T-cell (primary cell): ENCODE data around the gene C19orf47. TPM values are rescaled to one million over a fixed set of nuclear protein-coding genes. Genes with fewer than 3 reads are reported as not detected.

ENCODE experiments used
- ATAC-seq, 4 experiments: fragments of 200-7000 bp in 3 of 4; fragments of 150-1000 bp in 1 of 4; cut with Tn5 transposase; replicated peaks in 1 of 4; 1 replicate in 3 of 4; 2 replicates in 1 of 4; pipeline ENCODE4 v1.10.0; 2021; ENCODE audit warnings: moderate library complexity in 3 of 4, mild to moderate bottlenecking in 2 of 4, moderate number of reproducible peaks in 1 of 4
- CTCF ChIA-PET, 2 donors: fragments of 300-600 bp; sonication (Branson Sonifier 250); formaldehyde crosslinking; loops; one replicate each; lab custom pipeline; 2022; ENCODE audit warnings: antibody characterized with exemption in 2 of 2; lab: Charles Lee
- POLR2A ChIA-PET, 2 donors: fragments of 300-600 bp; sonication (Branson Sonifier 250); formaldehyde crosslinking; loops; one replicate each; lab custom pipeline; 2022; ENCODE audit warnings: antibody characterized with exemption in 2 of 2; lab: Charles Lee
- DNase-seq, 35 experiments: peaks; one replicate each; pipeline versions ENCODE4 v3.0.0 to v3.0.0-alpha.2; 2013 to 2023
- H3K27ac ChIP-seq: one replicate; pipeline ENCODE4 v1.5.1; 2013; ENCODE audit warnings: low read length
- H3K27me3 ChIP-seq, 2 experiments: replicated peaks in 1 of 2; 1 replicate in 1 of 2; 2 replicates in 1 of 2; pipeline versions ENCODE4 v1.6.1 to v1.7.0; 2013; ENCODE audit warnings: low read length in 1 of 2, mixed read lengths in 1 of 2; ENCODE audit not compliant: control insufficient read depth in 2 of 2, insufficient read depth in 2 of 2; ENCODE audit errors: extremely low read depth in 1 of 2
- H3K36me3 ChIP-seq, 2 donors: 1 replicate in 1 of 2; 2 replicates in 1 of 2; pipeline versions ENCODE4 v1.6.1 to v1.7.0; 2013; ENCODE audit warnings: low read length in 1 of 2; ENCODE audit not compliant: control insufficient read depth in 2 of 2, insufficient read depth in 1 of 2; ENCODE audit errors: extremely low read depth in 1 of 2
- H3K4me1 ChIP-seq, 2 experiments: 1 replicate in 1 of 2; 2 replicates in 1 of 2; pipeline versions ENCODE4 v1.6.1 to v1.7.0; 2013; ENCODE audit warnings: low read length in 2 of 2, mixed read lengths in 1 of 2; ENCODE audit not compliant: insufficient read depth in 2 of 2, control insufficient read depth in 1 of 2; ENCODE audit errors: extremely low read depth in 1 of 2
- H3K4me3 ChIP-seq, 2 donors: 1 replicate in 1 of 2; 2 replicates in 1 of 2; pipeline versions ENCODE4 v1.5.1 to v1.7.0; 2013; ENCODE audit warnings: mild to moderate bottlenecking in 2 of 2, low read length in 1 of 2, moderate library complexity in 1 of 2; ENCODE audit not compliant: control insufficient read depth in 1 of 2; ENCODE audit errors: extremely low read depth in 1 of 2
- H3K9me3 ChIP-seq: 2 replicates; pipeline ENCODE4 v1.7.0; 2013
- H3K27ac Mint-ChIP-seq, 2 donors: one replicate each; pipeline ENCODE4 v1.8.0; 2020 to 2021; ENCODE audit warnings: mild to moderate bottlenecking in 2 of 2, mixed read lengths in 2 of 2
- H3K27me3 Mint-ChIP-seq, 2 donors: one replicate each; pipeline ENCODE4 v1.8.0; 2021 to 2022; ENCODE audit warnings: mixed read lengths in 2 of 2
- H3K36me3 Mint-ChIP-seq: one replicate; pipeline ENCODE4 v1.8.0; 2021; ENCODE audit warnings: mixed read lengths
- H3K4me1 Mint-ChIP-seq, 3 donors: one replicate each; pipeline ENCODE4 v1.8.0; 2020 to 2022; ENCODE audit warnings: mixed read lengths in 3 of 3, mild to moderate bottlenecking in 1 of 3
- H3K4me3 Mint-ChIP-seq, 3 donors: one replicate each; pipeline ENCODE4 v1.8.0; 2020 to 2022; ENCODE audit warnings: mild to moderate bottlenecking in 3 of 3, mixed read lengths in 3 of 3, moderate library complexity in 3 of 3
- H3K9me3 Mint-ChIP-seq, 3 donors: one replicate each; pipeline ENCODE4 v1.8.0; 2020 to 2022; ENCODE audit warnings: mixed read lengths in 3 of 3
- WGBS: methylation state at CpG from one replicate; pipeline ENCODE4 v1.1.5; 2013; ENCODE audit warnings: missing lambda C conversion rate; ENCODE audit not compliant: insufficient coverage; 5-methylcytosine and 5-hydroxymethylcytosine counted together
- total RNA-seq, 35 experiments: library from RNA in 6 of 35; stranded (reverse) in 6 of 35; fragments of 120-200 nt in 1 of 35; gene quantifications; one replicate each; pipeline versions ENCODE4 v1.2.1 to v1.2.4 and lab custom pipeline; 2013 to 2026

Gene C19orf47
- total RNA-seq, 5 donors from 2014 or later (not counting 1 experiment from before 2014, with no cell fraction given): 12.4 to 14.8 (median 14.5) TPM

DNA sequence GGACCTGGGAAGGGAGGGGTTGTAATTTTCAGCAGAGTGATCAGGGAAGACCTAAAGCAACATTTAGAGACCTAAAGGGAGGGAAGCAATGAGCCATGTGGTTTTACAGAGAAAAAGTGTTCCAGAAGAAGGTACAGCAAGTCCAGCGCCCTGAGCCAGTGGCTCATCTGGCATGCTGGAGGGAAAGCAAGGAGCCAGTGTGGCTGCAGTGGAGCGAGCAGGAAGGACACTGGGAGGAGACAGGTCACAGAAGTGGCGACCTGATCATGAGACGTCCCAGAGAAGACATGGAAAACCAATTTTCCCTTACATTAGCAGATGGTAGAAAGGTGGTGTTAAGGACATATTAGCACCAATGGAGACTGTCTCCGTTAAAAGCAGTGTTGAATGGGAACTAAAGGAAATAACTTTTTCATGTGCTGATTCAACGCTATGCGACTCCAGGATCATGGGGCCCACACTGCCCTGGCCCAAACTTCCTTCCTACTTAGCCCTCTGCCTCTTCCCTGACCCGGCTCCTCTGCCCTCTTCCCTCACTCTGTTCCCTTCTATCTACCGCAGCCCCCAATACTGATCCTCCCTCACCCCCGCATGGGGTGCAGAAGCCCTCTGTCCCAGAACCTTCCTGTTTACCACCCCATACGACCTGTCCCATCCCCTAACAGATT lies 5.4 kb downstream of the C19orf47 start:
- H3K27ac Mint-ChIP-seq: no peak overlapping the region
- no peak for ATAC-seq
- no peak for DNase-seq

DNA sequence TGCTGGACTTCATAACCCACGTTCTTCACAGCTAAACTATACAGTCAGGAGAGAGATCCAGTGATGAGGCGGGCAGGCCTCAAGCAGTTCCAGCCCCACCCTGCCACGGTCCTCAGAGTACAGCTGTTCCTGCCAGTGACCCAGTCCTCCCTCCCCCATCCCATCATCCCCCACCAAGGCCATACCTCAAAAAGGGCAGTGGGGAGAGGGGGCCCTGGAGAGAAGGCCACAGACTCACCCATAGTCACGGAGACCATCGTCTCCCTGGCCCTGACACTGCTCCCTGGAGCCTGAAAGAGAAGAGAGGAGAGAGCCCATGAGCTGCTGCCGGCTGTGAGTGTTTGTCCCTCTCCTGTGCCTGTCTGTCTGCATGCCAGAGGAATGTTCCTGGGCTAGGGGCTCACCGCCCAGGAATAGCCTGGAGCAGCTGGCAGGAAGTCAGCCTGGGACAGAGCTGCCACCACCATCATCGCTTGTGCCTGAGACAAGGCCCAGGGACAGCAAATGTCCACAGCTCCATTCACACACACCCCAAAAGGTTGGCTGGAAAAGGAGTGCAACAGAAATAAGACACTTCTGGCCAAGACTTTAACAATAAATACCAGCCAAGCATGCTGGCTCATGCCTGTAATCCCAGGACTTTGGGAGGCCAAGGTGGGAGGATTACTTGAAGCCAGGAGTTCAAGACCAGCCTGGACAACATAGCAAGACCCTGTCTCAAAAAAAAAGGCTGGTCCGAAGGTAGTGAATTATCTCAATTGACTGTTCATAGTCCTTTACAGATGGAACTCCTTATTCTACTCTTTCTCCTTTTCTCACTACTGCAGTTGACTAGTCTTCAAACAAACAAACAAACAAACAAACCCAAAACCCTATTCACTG lies 6.4 kb downstream of the C19orf47 start:
- H3K36me3 Mint-ChIP-seq: peaks cover 16% of the 10 kb centered on the region
- peak overlapping the region in 1 of 2 donors; percentile 11 for H3K27ac Mint-ChIP-seq
- Histone ChIP-seq H3K9me3 (no peaks in the 10 kb centered on the region), H3K4me1 (peaks cover 0 to 3% of the 10 kb centered on the region in 2 experiments), H3K36me3 (peaks cover 0 to 14% of the 10 kb centered on the region in 2 donors), H3K4me3 (no peak overlapping the region), H3K27ac (no peak overlapping the region), H3K27me3 (no peaks in the 10 kb centered on the region)
- H3K9me3 Mint-ChIP-seq: no peaks in the 10 kb centered on the region
- WGBS: 92% methylated on average over 5 of the region's 9 CpGs
- POLR2A ChIA-PET: no interaction called here
- no peak for ATAC-seq
- H3K27me3 Mint-ChIP-seq: no peaks in the 10 kb centered on the region
- peaks cover 12 to 23% (median 18%) of the 10 kb centered on the region in 3 donors for H3K4me1 Mint-ChIP-seq
- H3K4me3 Mint-ChIP-seq: no peak overlapping the region
- no peak for DNase-seq
- CTCF ChIA-PET: no interaction called here

More for the DNA sequence above, 5.4 kb downstream of the C19orf47 start:
- H3K27me3 ChIP-seq: no peaks in the 10 kb centered on the region
- H3K9me3 ChIP-seq: no peaks in the 10 kb centered on the region
- Mint-ChIP-seq H3K27me3 (no peaks in the 10 kb centered on the region), H3K4me1 (peaks cover 20 to 31% (median 26%) of the 10 kb centered on the region in 3 donors), H3K4me3 (no peak overlapping the region), H3K9me3 (no peaks in the 10 kb centered on the region), H3K36me3 (peaks cover 16% of the 10 kb centered on the region)
- WGBS: 100% methylated on average over 3 of the region's 11 CpGs
- peaks cover 0 to 11% of the 10 kb centered on the region in 2 experiments for H3K4me1 ChIP-seq
- H3K27ac ChIP-seq: no peak overlapping the region
- POLR2A ChIA-PET: no interaction called here
- peaks cover 0 to 14% of the 10 kb centered on the region in 2 donors for H3K36me3 ChIP-seq
- no peak overlapping the region for H3K4me3 ChIP-seq
- CTCF ChIA-PET: no interaction called here

DNA sequence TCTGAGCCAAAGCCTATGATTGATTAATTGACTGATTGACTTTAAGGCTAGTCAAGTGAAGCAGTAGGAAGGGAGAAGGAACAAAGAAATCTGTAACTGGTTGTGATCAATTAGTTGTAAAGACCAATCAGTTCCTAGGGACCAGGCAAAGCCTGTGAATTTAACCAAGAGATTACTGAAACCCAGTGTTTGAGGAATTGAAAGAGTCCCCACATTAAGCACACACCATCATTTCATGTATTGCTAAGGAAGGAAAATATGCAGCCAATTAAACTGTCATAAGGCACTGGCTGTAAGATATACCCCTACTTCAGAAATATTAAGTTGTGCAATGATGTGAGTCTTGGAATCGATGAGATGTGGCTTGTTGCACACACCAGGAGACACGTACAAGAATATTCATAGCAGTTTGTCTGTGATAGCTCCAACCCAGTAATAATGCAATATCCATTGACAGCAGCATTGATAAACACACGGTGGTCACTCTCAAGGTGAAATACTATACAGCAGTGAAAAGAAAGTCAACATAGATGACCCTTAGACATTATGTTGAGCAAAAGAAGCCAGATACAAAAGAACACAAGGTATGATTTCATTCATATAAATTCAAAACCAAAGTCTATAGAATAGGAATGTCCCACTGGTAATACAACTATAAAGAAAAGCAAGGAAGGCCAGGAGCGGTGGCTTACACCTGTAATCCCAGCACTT lies 9.0 kb downstream of the C19orf47 start:
- peaks cover 22% of the 10 kb centered on the region for H3K36me3 Mint-ChIP-seq
- POLR2A ChIA-PET: interaction anchor here in 1 of 2 donors (0.6 kb wide), 1 partner anchor 15 kb away, joined by 4 read pairs; no protein-coding TSS in a partner anchor
- H3K4me3 ChIP-seq: no peak overlapping the region
- ATAC-seq: no peak
- peaks cover 0 to 3% of the 10 kb centered on the region in 2 experiments for H3K4me1 ChIP-seq
- CTCF ChIA-PET: no interaction called here
- no peaks in the 10 kb centered on the region for H3K27me3 ChIP-seq
- no peaks in the 10 kb centered on the region for H3K9me3 ChIP-seq
- no peak overlapping the region for H3K27ac Mint-ChIP-seq
- no peak for DNase-seq
- no peak overlapping the region for H3K27ac ChIP-seq
- H3K4me1 Mint-ChIP-seq: peaks cover 9 to 16% (median 12%) of the 10 kb centered on the region in 3 donors
- no peak overlapping the region for H3K4me3 Mint-ChIP-seq
- peaks cover 0 to 28% of the 10 kb centered on the region in 2 donors for H3K36me3 ChIP-seq
- no peaks in the 10 kb centered on the region for H3K27me3 Mint-ChIP-seq
- no peaks in the 10 kb centered on the region for H3K9me3 Mint-ChIP-seq
- no CpG with 5 or more reads among the region's 4 CpGs for WGBS

DNA sequence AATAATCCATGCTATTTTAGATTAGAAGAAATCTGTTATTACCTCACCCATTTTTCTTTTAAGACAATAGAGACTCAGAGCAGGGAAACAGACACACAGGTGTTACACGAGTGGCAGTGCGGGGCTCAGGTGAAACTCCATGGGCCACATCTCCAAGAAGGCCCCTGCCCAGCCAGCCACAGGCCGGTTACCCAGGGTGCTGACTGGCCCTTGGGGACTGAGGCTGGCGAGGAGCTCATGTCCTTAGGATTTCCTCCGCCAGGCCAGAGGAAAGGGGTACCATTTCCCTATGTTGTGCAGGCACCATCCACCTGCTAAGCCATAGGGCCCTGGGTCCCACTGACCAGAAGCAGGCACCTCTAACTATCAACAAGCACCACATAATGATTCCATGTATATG lies 10.6 kb downstream of the C19orf47 start:
- POLR2A ChIA-PET: no interaction called here
- 98% methylated on average over 4 of the region's 5 CpGs for WGBS
- DNase-seq (no peak), ATAC-seq (no peak)
- peaks cover 0 to under 1% of the 10 kb centered on the region in 2 experiments for H3K4me1 ChIP-seq
- no peak overlapping the region for H3K27ac Mint-ChIP-seq
- H3K4me3 Mint-ChIP-seq: no peak overlapping the region
- no peaks in the 10 kb centered on the region for H3K27me3 Mint-ChIP-seq
- peaks cover 4 to 12% (median 5%) of the 10 kb centered on the region in 3 donors for H3K4me1 Mint-ChIP-seq
- no peak overlapping the region for H3K27ac ChIP-seq
- H3K27me3 ChIP-seq: no peaks in the 10 kb centered on the region
- H3K36me3 Mint-ChIP-seq: peaks cover 30% of the 10 kb centered on the region
- no peaks in the 10 kb centered on the region for H3K9me3 Mint-ChIP-seq
- H3K36me3 ChIP-seq: peaks cover 0 to 42% of the 10 kb centered on the region in 2 donors
- no peak overlapping the region for H3K4me3 ChIP-seq
- CTCF ChIA-PET: no interaction called here
- H3K9me3 ChIP-seq: no peaks in the 10 kb centered on the region

DNA sequence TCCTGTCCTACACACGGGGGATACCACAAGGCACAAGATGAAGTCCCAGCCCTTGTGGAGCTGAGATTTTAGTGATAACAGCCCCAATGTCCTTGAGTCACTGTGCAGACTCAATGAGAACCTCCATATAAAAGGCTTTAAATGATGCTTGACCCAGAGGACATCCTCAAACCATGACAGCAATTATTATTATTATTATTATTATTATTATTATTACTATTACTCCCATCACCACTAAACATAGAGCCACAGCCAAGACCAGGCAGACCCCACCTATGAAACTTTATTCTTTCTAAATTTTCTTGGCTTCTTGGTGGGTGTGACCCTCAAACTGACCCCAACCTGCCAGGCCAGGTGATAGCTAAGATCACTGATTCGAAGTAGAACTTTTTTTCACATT lies 11.1 kb downstream of the C19orf47 start:
- H3K4me3 ChIP-seq: no peak overlapping the region

DNA sequence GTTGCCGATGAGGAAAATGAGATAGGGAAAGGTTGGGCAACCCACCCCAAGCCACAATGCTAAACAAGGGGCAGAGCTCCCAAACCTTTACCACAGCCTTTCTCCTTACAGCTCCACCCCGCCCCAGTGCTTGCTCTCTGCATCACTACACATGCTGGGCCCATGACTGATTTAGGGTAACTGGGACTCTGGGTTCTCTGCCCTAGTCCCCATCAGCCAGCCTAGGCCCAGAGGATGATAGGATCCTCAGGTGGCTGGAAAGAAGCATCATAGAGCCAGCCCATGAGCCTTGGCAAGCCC lies 11.6 kb downstream of the C19orf47 start:
- no CpG with 5 or more reads among the region's 2 CpGs for WGBS
- no peak overlapping the region for H3K4me3 ChIP-seq
- no peak for DNase-seq
- Mint-ChIP-seq H3K27ac (no peak overlapping the region), H3K9me3 (no peaks in the 10 kb centered on the region), H3K36me3 (peaks cover 29% of the 10 kb centered on the region), H3K27me3 (no peaks in the 10 kb centered on the region), H3K4me1 (peaks cover 0 to 8% (median 0%) of the 10 kb centered on the region in 3 donors), H3K4me3 (no peak overlapping the region)
- no peak overlapping the region for H3K27ac ChIP-seq
- H3K27me3 ChIP-seq: no peaks in the 10 kb centered on the region
- ATAC-seq: no peak
- no peaks in the 10 kb centered on the region for H3K9me3 ChIP-seq
- H3K36me3 ChIP-seq: peaks cover 0 to 47% of the 10 kb centered on the region in 2 donors
- ChIA-PET POLR2A (interaction anchor here in 1 of 2 donors (0.5 kb wide), 1 partner anchor 418 kb away, joined by 3 read pairs; no protein-coding TSS in a partner anchor), CTCF (no interaction called here)
- no peaks in the 10 kb centered on the region for H3K4me1 ChIP-seq

More for the DNA sequence above, 11.1 kb downstream of the C19orf47 start:
- DNase-seq (no peak), ATAC-seq (no peak)
- no peaks in the 10 kb centered on the region for H3K9me3 ChIP-seq
- no peaks in the 10 kb centered on the region for H3K27me3 ChIP-seq
- peaks cover 30% of the 10 kb centered on the region for H3K36me3 Mint-ChIP-seq
- peaks cover 0 to 42% of the 10 kb centered on the region in 2 donors for H3K36me3 ChIP-seq
- no peak overlapping the region for H3K27ac ChIP-seq
- H3K9me3 Mint-ChIP-seq: no peaks in the 10 kb centered on the region
- CTCF ChIA-PET: no interaction called here
- no peak overlapping the region for H3K27ac Mint-ChIP-seq
- H3K27me3 Mint-ChIP-seq: no peaks in the 10 kb centered on the region
- no peaks in the 10 kb centered on the region for H3K4me1 ChIP-seq
- H3K4me1 Mint-ChIP-seq: peaks cover 0 to 8% (median 0%) of the 10 kb centered on the region in 3 donors
- no CpG with 5 or more reads among the region's 2 CpGs for WGBS
- H3K4me3 Mint-ChIP-seq: no peak overlapping the region
- POLR2A ChIA-PET: interaction anchor here in 1 of 2 donors (0.5 kb wide), 1 partner anchor 418 kb away, joined by 3 read pairs; no protein-coding TSS in a partner anchor
